ENCODE results near the gene CRB1.

- no peak for TF ChIP-seq POLR2AphosphoS5 (IDR thresholded peaks at IDR 0.05; ENCODE audit: low read depth, low read length)
- TF ChIP-seq CTCF (IDR thresholded peaks at IDR 0.05) = no peak
- no peak for TF ChIP-seq REST (IDR thresholded peaks at IDR 0.05; ENCODE audit: insufficient read depth in 1 of 2, low read depth in 2 of 2, low read length in 1 of 2)
Observed at GRCh38 chr1:197453376-197454058, 185.5 kb downstream of the CRB1 start.

Data from Panc1 (cell line).